Effector memory CD4-positive, alpha-beta T cell (primary cell): ENCODE results near the gene FAM120B.

Source experiments
- DNase-seq, 3 donors: peaks; one replicate each; pipeline ENCODE4 v3.0.0-alpha.2; 2020
- H3K27ac ChIP-seq: 2 replicates; pipeline ENCODE4 v1.7.0; 2013; ENCODE audit warnings: mild to moderate bottlenecking, low read length, moderate library complexity; ENCODE audit not compliant: insufficient read depth, poor library complexity, severe bottlenecking
- H3K27me3 ChIP-seq: replicated peaks from 2 replicates; pipeline ENCODE4 v1.7.0; 2013; ENCODE audit warnings: mild to moderate bottlenecking, low read length; ENCODE audit not compliant: insufficient read depth, control insufficient read depth, poor library complexity, severe bottlenecking
- H3K36me3 ChIP-seq: 2 replicates; pipeline ENCODE4 v1.7.0; 2013; ENCODE audit warnings: mild to moderate bottlenecking, low read length, moderate library complexity; ENCODE audit not compliant: control insufficient read depth, insufficient read depth
- H3K4me1 ChIP-seq: 2 replicates; pipeline ENCODE4 v1.7.0; 2013; ENCODE audit warnings: low read length, mild to moderate bottlenecking; ENCODE audit not compliant: control insufficient read depth, insufficient read depth, poor library complexity, severe bottlenecking
- H3K4me3 ChIP-seq: 2 replicates; pipeline ENCODE4 v1.7.0; 2013; ENCODE audit warnings: low read length, low read depth, mild to moderate bottlenecking; ENCODE audit not compliant: insufficient read depth, poor library complexity, severe bottlenecking
- H3K9me3 ChIP-seq: 2 replicates; pipeline ENCODE4 v1.7.0; 2013; ENCODE audit warnings: mild to moderate bottlenecking, low read length, moderate library complexity; ENCODE audit not compliant: control insufficient read depth

The FAM120B gene

DNA sequence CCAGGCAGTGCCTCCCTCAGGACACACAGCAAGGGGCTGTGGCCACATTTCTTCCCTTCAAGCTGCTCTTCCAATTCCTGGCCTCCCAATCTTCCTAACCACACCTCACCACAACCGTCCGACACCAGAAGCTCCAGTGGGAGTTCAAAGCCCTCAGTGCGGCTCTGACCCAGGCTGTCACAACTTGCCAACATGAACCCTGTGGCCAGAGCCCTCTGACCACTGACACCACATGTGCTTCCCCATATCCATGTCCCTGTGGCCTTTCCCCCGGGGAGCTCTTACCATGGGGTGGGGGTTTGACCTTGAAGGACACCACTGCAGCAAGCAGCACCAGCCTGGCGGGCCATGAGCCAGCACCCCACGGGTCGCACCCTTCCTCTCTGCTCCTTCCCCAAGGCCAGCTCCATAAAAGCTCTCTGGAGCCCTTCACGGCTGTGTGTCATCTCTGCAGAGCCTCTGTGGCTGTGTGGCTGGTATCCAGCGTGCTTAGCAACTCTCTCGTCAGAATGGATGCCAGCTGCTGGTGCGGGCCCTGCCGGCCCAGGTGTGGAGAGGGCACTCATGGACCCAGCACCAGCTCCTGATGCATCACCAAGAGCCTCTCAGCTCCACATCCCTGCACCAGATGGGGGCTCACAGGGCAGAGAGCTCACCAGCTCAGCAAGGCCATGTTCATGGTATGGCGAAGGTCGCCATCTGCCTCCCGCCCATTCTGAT is 140.4 kb downstream of the FAM120B start:
- Histone ChIP-seq H3K4me3 (no peak overlapping the region), H3K4me1 (no peaks in the 10 kb centered on the region), H3K27me3 (no peaks in the 10 kb centered on the region), H3K9me3 (no peaks in the 10 kb centered on the region), H3K27ac (no peak overlapping the region), H3K36me3 (no peaks in the 10 kb centered on the region)
- no peak for DNase-seq

DNA sequence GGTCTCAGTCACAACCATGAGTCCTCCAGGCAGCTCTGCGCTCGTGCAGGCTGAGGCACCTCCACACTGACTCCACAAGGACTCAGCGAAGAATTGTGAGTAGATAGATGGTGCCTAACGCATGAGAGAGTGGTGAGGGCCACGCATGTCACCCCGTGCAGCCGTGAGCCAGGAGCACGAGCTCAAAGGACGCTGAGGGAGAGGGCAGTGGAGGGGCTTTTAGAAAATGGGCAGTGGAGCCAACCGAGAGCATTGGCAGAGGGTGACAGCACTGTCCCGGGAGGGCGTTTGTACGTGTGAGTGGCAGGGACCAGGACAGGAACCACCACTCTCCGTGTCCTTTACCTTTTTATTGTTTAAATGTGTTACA is 141.0 kb downstream of the FAM120B start:
- Histone ChIP-seq H3K27me3 (no peaks in the 10 kb centered on the region), H3K36me3 (no peaks in the 10 kb centered on the region), H3K9me3 (no peaks in the 10 kb centered on the region), H3K4me1 (no peaks in the 10 kb centered on the region), H3K4me3 (no peak overlapping the region), H3K27ac (no peak overlapping the region)
- DNase-seq, result no peak

DNA sequence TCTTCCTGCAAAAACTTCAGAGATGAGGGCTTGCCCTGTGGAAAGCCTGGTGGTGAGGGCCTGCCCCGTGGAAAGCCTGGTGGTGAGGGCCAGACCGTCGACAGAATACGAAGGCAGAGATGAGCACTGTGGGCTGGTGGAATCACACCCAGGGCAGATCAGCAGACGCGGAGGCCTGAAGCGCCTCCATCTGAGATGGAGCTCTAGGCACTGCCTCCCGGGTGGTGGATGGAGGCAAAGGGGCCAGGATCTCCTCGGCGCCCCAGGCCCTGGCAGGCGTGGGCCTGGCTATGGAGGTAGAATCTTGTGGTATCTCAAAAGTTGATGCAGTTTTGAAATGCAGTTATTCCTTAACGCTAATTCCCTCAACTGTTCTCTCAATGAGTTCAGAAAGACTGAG is 141.8 kb downstream of the FAM120B start:
- Histone ChIP-seq H3K36me3 (no peaks in the 10 kb centered on the region), H3K4me1 (no peaks in the 10 kb centered on the region), H3K27ac (no peak overlapping the region), H3K4me3 (no peak overlapping the region), H3K27me3 (no peaks in the 10 kb centered on the region), H3K9me3 (no peaks in the 10 kb centered on the region)
- DNase-seq, result no peak

DNA sequence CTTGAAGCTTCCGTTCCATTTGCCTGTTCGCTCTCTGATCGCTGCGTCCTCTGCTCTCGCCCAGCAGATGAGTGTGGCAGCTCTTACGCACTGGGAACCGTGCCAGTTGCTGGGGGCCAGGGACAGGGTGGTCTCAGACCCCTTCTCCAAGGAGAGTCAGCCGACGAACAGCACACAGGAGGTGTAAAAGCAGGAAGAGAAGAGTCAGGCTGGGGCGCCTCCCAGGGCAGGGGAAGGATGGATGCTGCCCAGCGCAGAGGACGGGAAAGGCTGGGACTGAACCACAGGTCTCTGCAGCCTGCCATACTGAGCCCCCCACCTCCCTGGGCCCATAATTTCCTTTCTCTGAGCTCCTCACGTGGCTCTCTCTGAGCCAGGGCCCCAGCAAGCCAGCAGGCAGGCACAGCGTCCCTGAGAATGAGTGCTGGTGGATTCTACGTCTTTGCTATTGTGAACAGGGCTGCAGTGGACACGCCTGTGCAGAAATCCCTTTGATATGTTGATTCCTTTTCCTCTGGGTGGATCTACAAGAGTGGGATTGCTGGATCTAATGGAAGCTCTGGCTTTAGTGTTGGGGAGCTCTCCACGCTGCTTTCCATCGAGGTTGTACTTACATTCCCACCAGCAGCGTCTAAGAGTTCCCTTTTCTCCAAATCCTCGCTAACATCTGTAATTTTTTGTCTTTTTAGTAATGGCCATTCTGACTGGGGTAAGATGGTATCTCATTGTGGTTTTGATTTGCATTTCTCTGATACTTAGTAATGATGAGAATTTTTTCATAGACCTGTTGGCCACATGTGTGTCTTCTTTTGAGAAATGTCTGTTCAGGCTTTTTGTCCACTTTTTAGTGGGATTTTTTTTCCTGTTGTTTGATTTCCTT is 142.4 kb downstream of the FAM120B start:
- no peaks in the 10 kb centered on the region for H3K9me3 ChIP-seq
- H3K27me3 ChIP-seq, result no peaks in the 10 kb centered on the region
- no peak overlapping the region for H3K4me3 ChIP-seq
- H3K36me3 ChIP-seq, result no peaks in the 10 kb centered on the region
- DNase-seq, result no peak
- H3K4me1 ChIP-seq, result no peaks in the 10 kb centered on the region
- no peak overlapping the region for H3K27ac ChIP-seq

DNA sequence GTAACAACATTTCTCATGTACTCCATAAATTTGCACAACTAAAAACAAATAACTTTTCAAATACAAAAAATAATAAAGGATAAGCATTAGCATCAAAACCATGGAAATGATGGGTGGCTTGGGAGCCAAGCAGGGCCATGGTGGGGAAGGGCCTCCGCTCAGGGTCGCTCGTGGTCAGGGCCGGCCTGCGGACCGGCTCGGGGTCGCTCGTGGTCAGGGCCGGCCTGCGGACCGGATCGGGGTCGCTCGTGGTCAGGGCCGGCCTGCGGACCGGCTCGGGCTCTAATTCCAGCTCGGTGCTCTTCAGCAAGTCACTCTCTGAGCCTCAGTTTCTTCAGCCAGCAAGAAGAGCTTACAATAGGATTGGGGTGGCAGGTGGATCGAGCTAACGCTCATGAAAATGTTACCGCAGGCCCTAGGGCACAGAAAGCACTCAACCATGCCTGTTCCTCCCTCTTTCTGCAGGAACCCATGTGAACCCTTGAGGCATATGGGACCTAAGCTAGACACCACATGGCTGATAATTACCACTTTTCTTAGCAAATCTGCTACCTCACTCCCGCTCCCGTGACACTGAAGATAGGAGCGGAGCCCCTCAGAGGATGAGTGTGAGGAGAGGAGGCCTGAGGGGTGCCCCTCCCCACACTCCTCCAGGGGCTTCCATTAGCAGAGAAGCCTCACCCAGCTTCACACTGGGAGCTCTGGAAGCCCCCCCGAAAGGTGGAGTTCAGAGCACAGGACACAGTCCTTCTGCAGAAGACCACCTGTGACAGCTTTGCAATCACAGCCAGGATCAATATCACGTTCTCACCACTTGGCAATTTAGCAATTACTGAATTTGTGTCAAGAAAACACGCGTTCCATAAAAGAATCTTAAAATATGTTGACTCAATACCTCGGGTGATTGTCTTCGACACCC is 143.5 kb downstream of the FAM120B start:
- Histone ChIP-seq H3K27ac (no peak overlapping the region), H3K9me3 (no peaks in the 10 kb centered on the region), H3K27me3 (no peaks in the 10 kb centered on the region), H3K4me3 (no peak overlapping the region), H3K36me3 (no peaks in the 10 kb centered on the region), H3K4me1 (no peaks in the 10 kb centered on the region)
- DNase-seq, result no peak

DNA sequence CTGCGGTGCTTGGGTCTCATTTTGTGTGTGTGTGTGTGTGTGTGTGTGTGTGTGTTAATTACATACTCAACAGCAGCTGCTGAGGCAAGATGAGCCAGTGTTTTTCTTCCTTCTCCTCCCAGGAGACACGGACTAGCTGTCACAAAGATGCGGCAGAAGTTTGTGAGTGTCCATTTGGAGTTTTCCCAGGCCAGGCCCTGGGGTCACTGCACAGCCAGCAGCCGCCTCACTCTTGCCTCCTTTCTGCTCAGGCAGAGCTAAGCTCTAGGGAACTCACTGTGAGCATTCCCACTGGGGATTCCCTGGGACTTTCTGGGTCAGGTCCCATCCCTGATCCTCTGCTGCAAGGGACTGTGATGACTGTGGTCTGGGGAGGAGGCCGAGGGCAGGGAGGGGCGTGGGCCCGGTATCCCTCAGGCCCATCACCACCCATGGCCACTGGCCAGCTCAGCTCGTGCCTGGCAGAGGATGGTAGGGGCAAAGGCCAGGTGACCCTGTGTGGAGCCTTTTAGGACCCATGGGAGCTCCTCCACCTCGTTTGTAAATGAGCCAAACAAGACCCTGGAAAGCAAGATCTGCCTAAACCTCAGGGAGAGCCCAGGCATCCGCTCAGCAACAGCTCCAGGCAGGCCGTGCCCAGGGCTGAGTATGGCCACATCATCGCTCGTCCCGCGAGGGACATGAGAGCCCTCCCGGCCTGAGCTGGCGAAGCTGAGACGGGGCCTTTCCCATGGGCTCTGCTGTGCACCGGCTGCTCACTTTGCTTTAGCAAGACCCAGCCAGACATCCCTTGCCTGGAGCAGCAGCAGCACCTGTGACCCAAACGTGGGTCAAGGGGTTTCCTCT is 144.6 kb downstream of the FAM120B start:
- H3K9me3 ChIP-seq, result no peaks in the 10 kb centered on the region
- no peak overlapping the region for H3K4me3 ChIP-seq
- H3K4me1 ChIP-seq, result no peaks in the 10 kb centered on the region
- H3K36me3 ChIP-seq, result no peaks in the 10 kb centered on the region
- no peaks in the 10 kb centered on the region for H3K27me3 ChIP-seq
- H3K27ac ChIP-seq, result no peak overlapping the region
- DNase-seq, result no peak

DNA sequence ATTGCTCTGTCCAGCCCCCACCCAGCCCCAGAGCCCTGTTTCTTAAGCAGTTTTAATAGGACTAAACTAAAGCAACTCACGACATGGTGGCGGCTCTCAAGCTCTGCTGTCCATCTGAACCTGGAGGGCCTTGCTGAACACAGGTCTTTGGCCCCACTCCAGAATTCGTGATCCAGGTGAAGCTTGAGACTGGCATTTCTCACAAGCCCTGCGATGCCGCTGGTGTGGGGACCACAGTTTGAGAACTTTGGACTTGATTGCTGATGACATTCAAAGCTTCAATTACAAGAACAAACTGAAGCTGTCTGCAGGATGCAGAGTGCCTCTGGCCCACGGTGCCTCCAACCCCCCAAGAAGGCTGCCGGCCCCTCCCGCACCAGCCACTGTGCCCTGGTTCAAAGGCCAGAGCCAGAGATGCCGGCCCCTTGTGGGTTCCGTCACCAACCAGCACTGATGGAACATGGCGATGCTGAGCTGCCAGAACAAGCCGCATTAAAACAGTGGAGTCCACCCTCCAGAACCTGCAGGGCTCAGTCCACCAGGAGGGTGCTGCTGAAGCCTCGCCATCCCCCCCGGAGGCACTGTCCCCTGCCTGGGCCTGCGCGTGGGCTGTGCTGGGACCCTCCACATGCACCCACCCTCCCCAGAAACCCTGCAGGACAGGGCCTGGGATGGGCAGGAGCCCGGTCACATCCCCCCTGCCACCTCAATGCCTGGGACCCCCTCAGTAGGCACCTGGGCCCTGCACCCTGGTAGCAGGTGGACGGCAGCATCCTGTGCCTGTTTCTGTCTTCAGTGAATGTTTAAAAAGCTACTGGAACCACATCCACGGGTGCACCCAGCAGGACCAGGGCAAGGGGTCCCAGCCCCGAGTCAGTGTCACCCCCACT is 145.4 kb downstream of the FAM120B start:
- Histone ChIP-seq H3K27ac (no peak overlapping the region), H3K27me3 (no peaks in the 10 kb centered on the region), H3K9me3 (no peaks in the 10 kb centered on the region), H3K36me3 (no peaks in the 10 kb centered on the region), H3K4me3 (no peak overlapping the region), H3K4me1 (no peaks in the 10 kb centered on the region)
- no peak for DNase-seq

DNA sequence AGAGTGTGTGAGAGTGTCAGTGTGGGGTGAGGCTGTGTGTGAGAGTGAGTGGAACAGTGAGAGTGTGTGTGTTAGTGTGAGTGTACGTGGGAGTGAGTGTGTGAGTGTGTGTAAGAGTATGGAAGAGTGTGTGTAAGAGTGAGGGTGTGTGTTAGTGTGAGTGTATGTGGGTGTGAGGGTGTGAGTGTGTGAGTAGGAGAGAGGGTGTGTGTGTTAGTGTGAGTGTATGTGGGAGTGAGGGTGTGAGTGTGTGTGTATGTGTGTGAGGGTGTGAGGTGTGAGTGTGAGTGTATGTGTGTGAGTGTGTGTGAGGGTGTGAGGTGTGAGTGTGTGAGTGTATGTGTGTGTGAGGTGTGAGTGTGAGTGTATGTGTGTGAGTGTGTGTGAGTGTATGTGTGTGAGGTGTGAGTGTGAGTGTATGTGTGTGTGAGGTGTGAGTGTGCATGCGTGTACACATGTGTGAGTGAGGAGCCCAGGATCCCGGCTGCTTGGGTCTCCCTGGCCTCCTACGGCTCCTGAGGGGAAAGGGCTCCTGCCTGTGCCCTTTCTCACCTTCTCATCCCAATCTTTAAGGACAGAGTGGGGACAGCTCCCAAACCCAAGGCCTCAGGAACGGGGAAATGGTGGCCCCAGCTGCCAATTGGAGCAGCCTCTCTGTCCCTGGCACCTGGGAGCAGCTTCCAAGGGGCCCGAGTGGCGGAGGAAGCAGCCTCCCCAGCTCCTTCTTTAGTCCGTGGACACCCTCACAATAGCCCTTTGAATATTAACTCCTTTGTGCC is 146.4 kb downstream of the FAM120B start:
- Histone ChIP-seq H3K4me1 (no peaks in the 10 kb centered on the region), H3K36me3 (no peaks in the 10 kb centered on the region), H3K27ac (no peak overlapping the region), H3K9me3 (no peaks in the 10 kb centered on the region), H3K4me3 (no peak overlapping the region), H3K27me3 (no peaks in the 10 kb centered on the region)
- DNase-seq, result no peak
